ENCODE measurements around the gene PILRA.
"Not testable (repeated sequence)": the region's sequence is repeated elsewhere in the genome, so short reads cannot be mapped to it uniquely, and the experiment has no call there.

The PILRA gene

GRCh38 chr7:100352230-100352781, 21.0 kb upstream of the PILRA start:
- H3K36me3 Mint-ChIP-seq, result peaks cover 20% of the 10 kb centered on the region
- not testable (repeated sequence) for H3K27ac Mint-ChIP-seq, H3K27me3 Mint-ChIP-seq, H3K9me3 Mint-ChIP-seq
- peaks cover 36% of the 10 kb centered on the region for H3K4me1 Mint-ChIP-seq
- peak overlapping the region; percentile 73 for H3K4me3 Mint-ChIP-seq

- Mint-ChIP-seq H3K27ac (no peak overlapping the region), H3K4me3 (peak overlapping the region; percentile 73), H3K4me1 (peaks cover 36% of the 10 kb centered on the region), H3K9me3 (no peaks in the 10 kb centered on the region), H3K27me3 (no peaks in the 10 kb centered on the region), H3K36me3 (peaks cover 15% of the 10 kb centered on the region)
Observed at GRCh38 chr7:100352984-100353684, 20.2 kb upstream of the PILRA start.

- Mint-ChIP-seq H3K4me3 (peak overlapping the region; percentile 73), H3K9me3 (no peaks in the 10 kb centered on the region), H3K27me3 (no peaks in the 10 kb centered on the region), H3K27ac (peak overlapping the region; percentile 68), H3K36me3 (peaks cover 14% of the 10 kb centered on the region), H3K4me1 (peaks cover 36% of the 10 kb centered on the region)
Observed at GRCh38 chr7:100353685-100354330, 19.5 kb upstream of the PILRA start.

- no peaks in the 10 kb centered on the region for H3K27me3 Mint-ChIP-seq
- peaks cover 12% of the 10 kb centered on the region for H3K36me3 Mint-ChIP-seq
- no peak overlapping the region for H3K4me3 Mint-ChIP-seq
- no peak overlapping the region for H3K27ac Mint-ChIP-seq
- H3K4me1 Mint-ChIP-seq, result peaks cover 21% of the 10 kb centered on the region
- no peaks in the 10 kb centered on the region for H3K9me3 Mint-ChIP-seq
Observed at GRCh38 chr7:100356416-100357068, 16.7 kb upstream of the PILRA start.

- peaks cover 13% of the 10 kb centered on the region for H3K36me3 Mint-ChIP-seq
- no peak overlapping the region for H3K4me3 Mint-ChIP-seq
Observed at GRCh38 chr7:100357131-100357561, 16.1 kb upstream of the PILRA start.

DNA sequence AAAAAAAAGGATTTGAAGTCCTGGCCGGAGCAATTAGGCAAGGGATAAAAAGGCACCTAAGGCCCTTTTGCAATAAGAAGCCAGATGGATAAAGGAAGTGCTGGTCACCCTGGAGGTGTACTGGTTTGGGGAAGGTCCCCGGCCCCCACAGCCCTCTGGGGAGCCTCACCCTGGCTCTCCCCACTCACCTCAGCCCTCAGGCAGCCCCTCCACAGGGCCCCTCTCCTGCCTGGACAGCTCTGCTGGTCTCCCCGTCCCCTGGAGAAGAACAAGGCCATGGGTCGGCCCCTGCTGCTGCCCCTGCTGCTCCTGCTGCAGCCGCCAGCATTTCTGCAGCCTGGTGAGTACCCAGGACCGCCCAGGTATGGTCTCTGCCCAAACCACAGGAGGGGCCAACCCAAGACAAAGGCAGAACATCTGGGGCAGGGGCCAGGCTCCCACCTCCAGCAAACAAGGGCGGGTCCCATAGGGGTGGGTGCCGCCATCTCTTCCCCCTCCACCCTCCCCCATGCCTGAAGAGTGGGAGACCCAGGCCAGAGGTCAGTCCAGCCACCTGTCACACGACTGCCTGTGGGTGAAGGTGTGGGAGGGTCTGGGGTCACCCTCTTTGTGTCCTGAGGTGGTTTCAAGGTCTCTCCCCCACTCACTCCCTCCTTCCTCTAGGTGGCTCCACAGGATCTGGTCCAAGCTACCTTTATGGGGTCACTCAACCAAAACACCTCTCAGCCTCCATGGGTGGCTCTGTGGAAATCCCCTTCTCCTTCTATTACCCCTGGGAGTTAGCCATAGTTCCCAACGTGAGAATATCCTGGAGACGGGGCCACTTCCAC, 15.0 kb upstream of the PILRA start, which contains the start of gene PILRB:
Gene PILRB (plus strand): TSS at position 91 of the 830 bp plus-strand sequence. CDS start 186 bp downstream, at position 277.
- Mint-ChIP-seq H3K27me3 (no peaks in the 10 kb centered on the region), H3K4me3 (no peak within 1 kb of the TSS), H3K36me3 (peaks cover 17% of the 10 kb centered on the region), H3K27ac (peak within 1 kb of the TSS; percentile 35), H3K4me1 (peaks cover 14% of the 10 kb centered on the region), H3K9me3 (no peaks in the 10 kb centered on the region)

More at GRCh38 chr7:100357131-100357561, 16.1 kb upstream of the PILRA start:
- no peaks in the 10 kb centered on the region for H3K27me3 Mint-ChIP-seq
- H3K9me3 Mint-ChIP-seq, result no peaks in the 10 kb centered on the region
- H3K27ac Mint-ChIP-seq, result peak overlapping the region; percentile 35
- H3K4me1 Mint-ChIP-seq, result peaks cover 18% of the 10 kb centered on the region

DNA sequence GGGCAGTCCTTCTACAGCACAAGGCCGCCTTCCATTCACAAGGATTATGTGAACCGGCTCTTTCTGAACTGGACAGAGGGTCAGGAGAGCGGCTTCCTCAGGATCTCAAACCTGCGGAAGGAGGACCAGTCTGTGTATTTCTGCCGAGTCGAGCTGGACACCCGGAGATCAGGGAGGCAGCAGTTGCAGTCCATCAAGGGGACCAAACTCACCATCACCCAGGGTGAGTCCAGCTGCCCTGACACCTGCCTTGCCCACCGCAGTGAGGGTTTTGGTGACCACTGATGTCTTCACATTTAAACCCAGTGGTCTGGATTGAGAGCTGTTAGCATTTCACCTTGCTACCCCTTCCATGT, 14.5 kb upstream of the PILRA start:
- H3K36me3 Mint-ChIP-seq, result peaks cover 20% of the 10 kb centered on the region

GRCh38 chr7:100360135-100360854, 13.0 kb upstream of the PILRA start:
- Mint-ChIP-seq H3K9me3 (no peaks in the 10 kb centered on the region), H3K4me3 (no peak overlapping the region), H3K27ac (no peak overlapping the region), H3K4me1 (peaks cover 3% of the 10 kb centered on the region), H3K36me3 (peaks cover 22% of the 10 kb centered on the region), H3K27me3 (no peaks in the 10 kb centered on the region)

More for the DNA sequence above, 14.5 kb upstream of the PILRA start:
- H3K4me1 Mint-ChIP-seq, result peaks cover 8% of the 10 kb centered on the region
- no peak overlapping the region for H3K4me3 Mint-ChIP-seq
- H3K9me3 Mint-ChIP-seq, result no peaks in the 10 kb centered on the region
- H3K27ac Mint-ChIP-seq, result no peak overlapping the region
- H3K27me3 Mint-ChIP-seq, result no peaks in the 10 kb centered on the region

- peaks cover 30% of the 10 kb centered on the region for H3K36me3 Mint-ChIP-seq
- H3K4me1 Mint-ChIP-seq, result peaks cover 25% of the 10 kb centered on the region
- no peaks in the 10 kb centered on the region for H3K27me3 Mint-ChIP-seq
- no peak overlapping the region for H3K27ac Mint-ChIP-seq
- H3K4me3 Mint-ChIP-seq, result no peak overlapping the region
- H3K9me3 Mint-ChIP-seq, result no peaks in the 10 kb centered on the region
Observed at GRCh38 chr7:100363098-100363497, 10.2 kb upstream of the PILRA start.

DNA sequence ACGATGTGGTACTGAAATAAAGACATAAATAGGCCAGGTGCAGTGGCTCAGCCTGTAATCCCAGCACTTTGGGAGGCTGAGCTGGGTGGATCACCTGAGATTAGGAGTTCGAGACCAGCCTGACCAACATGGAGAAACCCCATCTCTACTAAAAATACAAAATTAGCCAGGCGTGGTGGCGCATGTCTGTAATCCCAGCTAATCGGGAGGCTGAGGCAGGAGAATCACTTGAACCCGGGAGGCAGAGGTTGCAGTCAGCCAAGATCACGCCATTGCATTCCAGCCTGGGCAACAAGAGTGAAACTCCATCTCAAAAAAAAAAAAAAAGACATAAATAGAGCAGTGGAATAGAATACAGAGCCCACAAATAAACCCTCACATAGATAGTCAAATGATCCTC, 9.5 kb upstream of the PILRA start:
- H3K36me3 Mint-ChIP-seq, result peaks cover 29% of the 10 kb centered on the region

DNA sequence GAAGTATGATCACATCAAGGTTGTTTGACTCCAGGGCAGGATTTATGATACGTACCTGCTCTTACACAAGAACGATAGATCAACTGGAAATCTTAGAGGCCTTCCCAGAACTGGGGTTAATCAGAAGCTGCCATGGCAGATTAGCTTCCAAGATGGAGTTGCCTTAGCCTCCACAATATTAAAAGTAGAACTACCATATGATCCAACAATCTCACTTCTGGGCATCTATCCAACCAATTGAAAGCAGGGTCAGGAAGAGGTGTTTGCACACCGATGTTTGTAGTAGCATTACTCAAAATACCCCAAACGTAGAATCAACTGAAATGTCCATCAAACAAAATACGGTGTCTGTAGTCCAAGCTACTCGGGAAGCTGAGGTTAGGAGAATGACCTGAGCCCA, 8.8 kb upstream of the PILRA start:
- no peaks in the 10 kb centered on the region for H3K9me3 Mint-ChIP-seq
- peak overlapping the region; percentile 3 for H3K27ac Mint-ChIP-seq

More for the DNA sequence above, 9.5 kb upstream of the PILRA start:
- peaks cover 25% of the 10 kb centered on the region for H3K4me1 Mint-ChIP-seq
- not testable (repeated sequence) for H3K27me3 Mint-ChIP-seq, H3K27ac Mint-ChIP-seq, H3K4me3 Mint-ChIP-seq, H3K9me3 Mint-ChIP-seq

DNA sequence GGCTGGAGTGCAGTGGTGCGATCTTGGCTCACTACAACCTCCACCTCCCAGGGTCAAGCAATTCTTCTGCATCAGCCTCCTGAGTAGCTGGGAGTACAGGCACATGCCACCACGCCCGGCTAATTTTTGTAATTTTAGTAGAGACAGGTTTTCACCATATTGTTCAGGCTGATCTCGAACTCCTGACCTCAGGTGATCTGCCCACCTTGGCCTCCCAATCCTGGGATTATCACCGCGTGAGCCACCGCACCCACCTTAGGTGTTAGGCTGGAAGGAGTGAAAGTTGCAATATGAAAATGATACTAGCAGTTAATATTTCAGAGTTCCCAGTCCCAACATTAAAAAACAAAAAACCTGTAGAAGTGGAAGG, 7.3 kb upstream of the PILRA start:
- peak overlapping the region; percentile 55 for H3K27ac Mint-ChIP-seq
- peaks cover 23% of the 10 kb centered on the region for H3K36me3 Mint-ChIP-seq
- H3K4me1 Mint-ChIP-seq, result peaks cover 25% of the 10 kb centered on the region
- not testable (repeated sequence) for H3K27me3 Mint-ChIP-seq, H3K9me3 Mint-ChIP-seq
- H3K4me3 Mint-ChIP-seq, result peak overlapping the region; percentile 44

More for the DNA sequence above, 8.8 kb upstream of the PILRA start:
- peaks cover 25% of the 10 kb centered on the region for H3K4me1 Mint-ChIP-seq
- H3K27me3 Mint-ChIP-seq, result no peaks in the 10 kb centered on the region
- no peak overlapping the region for H3K4me3 Mint-ChIP-seq
- peaks cover 29% of the 10 kb centered on the region for H3K36me3 Mint-ChIP-seq

GRCh38 chr7:100366411-100367250, 6.7 kb upstream of the PILRA start:
- no peaks in the 10 kb centered on the region for H3K27me3 Mint-ChIP-seq
- no peaks in the 10 kb centered on the region for H3K9me3 Mint-ChIP-seq
- peaks cover 22% of the 10 kb centered on the region for H3K36me3 Mint-ChIP-seq
- peak overlapping the region; percentile 55 for H3K27ac Mint-ChIP-seq
- H3K4me1 Mint-ChIP-seq, result peaks cover 28% of the 10 kb centered on the region
- peak overlapping the region; percentile 44 for H3K4me3 Mint-ChIP-seq

DNA sequence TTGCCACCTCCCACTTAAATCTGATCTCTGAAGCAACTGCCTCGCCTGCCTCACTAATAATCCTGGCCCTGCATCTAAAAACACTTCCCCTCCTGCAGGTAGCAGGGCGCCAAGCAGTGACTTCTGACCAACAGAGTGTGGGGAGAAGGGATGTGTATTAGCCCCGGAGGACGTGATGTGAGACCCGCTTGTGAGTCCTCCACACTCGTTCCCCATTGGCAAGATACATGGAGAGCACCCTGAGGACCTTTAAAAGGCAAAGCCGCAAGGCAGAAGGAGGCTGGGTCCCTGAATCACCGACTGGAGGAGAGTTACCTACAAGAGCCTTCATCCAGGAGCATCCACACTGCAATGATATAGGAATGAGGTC, 6.1 kb upstream of the PILRA start:
- no peaks in the 10 kb centered on the region for H3K9me3 Mint-ChIP-seq
- H3K4me3 Mint-ChIP-seq, result no peak overlapping the region
- peak overlapping the region; percentile 85 for H3K27ac Mint-ChIP-seq
- H3K27me3 Mint-ChIP-seq, result no peaks in the 10 kb centered on the region
- H3K4me1 Mint-ChIP-seq, result peaks cover 34% of the 10 kb centered on the region
- H3K36me3 Mint-ChIP-seq, result peaks cover 20% of the 10 kb centered on the region
